ENCODE measurements around the gene ATP2B3. TPM values are rescaled to one million over a fixed set of nuclear protein-coding genes. Genes with fewer than 3 reads are reported as not detected.

The ATP2B3 gene
- total RNA-seq, 2 donors from 2014 or later = not detected

DNA sequence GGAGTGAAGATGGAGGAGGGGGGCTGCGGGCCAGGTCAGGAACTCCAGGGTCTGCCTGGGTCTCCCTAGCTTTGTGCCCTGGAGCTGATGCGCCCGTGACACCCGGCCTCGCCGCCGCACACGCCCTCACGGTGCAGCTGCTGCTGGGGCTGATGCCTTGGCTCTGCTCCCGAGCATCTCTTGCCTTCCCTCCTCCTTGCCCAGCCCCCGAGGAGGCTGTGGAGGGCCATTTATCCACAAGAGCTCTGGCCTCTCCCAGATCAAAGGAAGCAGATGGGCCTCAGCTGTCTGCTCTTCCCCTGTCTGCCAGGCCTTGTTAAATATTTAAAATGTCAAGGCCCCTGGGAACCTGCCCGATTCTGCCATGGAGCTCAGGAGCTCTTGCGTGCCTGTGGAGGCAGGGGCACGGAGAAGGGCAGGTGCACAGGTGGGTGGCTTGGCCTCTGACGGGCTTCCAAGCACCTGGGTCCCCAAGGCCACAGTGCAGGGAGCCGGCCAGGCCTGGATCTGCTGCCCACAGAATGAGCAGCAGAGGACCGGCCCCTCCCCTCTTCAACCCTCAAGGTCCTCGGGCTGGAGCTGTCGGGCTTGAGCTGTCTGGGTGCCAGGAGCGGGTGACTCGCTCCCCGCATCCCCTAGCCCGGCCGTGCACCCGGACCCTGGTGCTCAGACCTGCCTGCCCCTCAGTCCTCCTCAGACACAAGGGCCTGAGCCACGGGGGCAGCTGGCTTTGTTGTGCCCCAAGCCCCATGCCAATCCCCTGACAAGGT lies 20.3 kb downstream of the ATP2B3 start:
- Histone ChIP-seq H3K9me3 (no peaks in the 10 kb centered on the region), H3K36me3 (replicated peaks in 1 of 2; ENCODE audit: insufficient read depth in 1 of 2, low read depth in 2 of 2) (no peaks in the 10 kb centered on the region), H3K27me3 (no peaks in the 10 kb centered on the region), H3K27ac (no peak overlapping the region), H3K4me1 (peaks cover 23% of the 10 kb centered on the region), H3K4me3 (no peak overlapping the region)
- peak; percentile 63 for ATAC-seq
- TF ChIP-seq POLR2A (IDR thresholded peaks at IDR 0.05) (no peak), CTCF (IDR thresholded peaks at IDR 0.05) (no peak)
- 0 to 8% methylated on average over 1 to 16 of the region's 26 CpGs for WGBS, 2 donors
- intact Hi-C loops (cut with DNase I) = no loop called here
- DNase-seq = peak; percentile 49 to 80 (median 77)

DNA sequence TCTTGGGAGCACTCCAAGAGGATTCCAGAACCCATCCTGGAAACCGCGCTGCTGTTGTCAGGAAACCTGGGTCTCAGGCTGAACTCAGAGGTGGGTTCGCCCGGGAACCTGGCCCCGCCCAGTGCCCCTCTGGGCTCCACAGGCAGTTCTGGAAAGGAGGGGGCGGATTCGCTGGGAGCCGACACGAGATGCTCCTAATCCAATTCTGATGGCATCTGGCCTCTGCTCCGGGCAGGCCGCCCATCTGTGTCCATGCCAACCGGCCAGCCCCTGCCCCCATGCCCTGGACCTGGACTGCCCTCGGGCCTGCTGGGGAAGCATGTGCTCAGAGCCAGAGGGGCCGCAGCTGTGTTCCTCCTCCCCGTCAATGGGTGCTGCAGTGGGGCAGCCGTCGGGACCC lies 21.0 kb downstream of the ATP2B3 start:
- H3K9me3 ChIP-seq = no peaks in the 10 kb centered on the region
- TF ChIP-seq CTCF (IDR thresholded peaks at IDR 0.05) (no peak), POLR2A (IDR thresholded peaks at IDR 0.05) (no peak)
- ATAC-seq (no peak), DNase-seq (peak in 1 of 4 donors; percentile 15)
- peaks cover 23% of the 10 kb centered on the region for H3K4me1 ChIP-seq
- no peaks in the 10 kb centered on the region for H3K36me3 ChIP-seq (replicated peaks in 1 of 2; ENCODE audit: insufficient read depth in 1 of 2, low read depth in 2 of 2)
- 39% methylated on average over 10 of the region's 17 CpGs; no CpG with 5 or more reads in 1 of the 2 donors for WGBS, 2 donors
- H3K27ac ChIP-seq = no peak overlapping the region
- no peaks in the 10 kb centered on the region for H3K27me3 ChIP-seq
- no peak overlapping the region for H3K4me3 ChIP-seq
- intact Hi-C loops (cut with DNase I) = no loop called here

GRCh38 chrX:153539171-153539978 lies 21.9 kb downstream of the ATP2B3 start:
- WGBS, 2 donors = 28 to 47% methylated on average over 3 to 20 of the region's 31 CpGs
- ATAC-seq (peak; percentile 91), DNase-seq (peak; percentile 63 to 70 (median 68))
- no peak overlapping the region for H3K27ac ChIP-seq
- H3K4me3 ChIP-seq = no peak overlapping the region
- intact Hi-C loops (cut with DNase I) = no loop called here
- peaks cover 23% of the 10 kb centered on the region for H3K4me1 ChIP-seq
- H3K27me3 ChIP-seq = no peaks in the 10 kb centered on the region
- H3K36me3 ChIP-seq (replicated peaks in 1 of 2; ENCODE audit: insufficient read depth in 1 of 2, low read depth in 2 of 2) = no peaks in the 10 kb centered on the region
- TF ChIP-seq POLR2A (IDR thresholded peaks at IDR 0.05) = no peak
- peak; percentile 68 to 81 (median 76) for TF ChIP-seq CTCF (IDR thresholded peaks at IDR 0.05)
- no peaks in the 10 kb centered on the region for H3K9me3 ChIP-seq

- 67 to 74% methylated on average over 4 to 5 of the region's 9 CpGs for WGBS, 2 donors
- DNase-seq (no peak), ATAC-seq (no peak)
- Histone ChIP-seq H3K27me3 (no peaks in the 10 kb centered on the region), H3K36me3 (replicated peaks in 1 of 2; ENCODE audit: insufficient read depth in 1 of 2, low read depth in 2 of 2) (no peaks in the 10 kb centered on the region), H3K9me3 (no peaks in the 10 kb centered on the region), H3K27ac (no peak overlapping the region), H3K4me1 (peaks cover 23% of the 10 kb centered on the region), H3K4me3 (no peak overlapping the region)
- intact Hi-C loops (cut with DNase I) = no loop called here
- TF ChIP-seq POLR2A (IDR thresholded peaks at IDR 0.05) = no peak
- TF ChIP-seq CTCF (IDR thresholded peaks at IDR 0.05) = no peak
Measured at GRCh38 chrX:153539979-153540358, 22.5 kb downstream of the ATP2B3 start.
